Measurements from ENCODE around the gene ZNF830. TPM values are rescaled to one million over a fixed set of nuclear protein-coding genes. Genes with fewer than 3 reads are reported as not detected.

Gene ZNF830
- total and polyA plus RNA-seq, 2 of the 13 experiments (the other 11 are each of a cell fraction or from before 2014, with no cell fraction given), result 6.1 to 19.0 TPM

- TF ChIP-seq NFATC3 (CRISPR knock-in tag; IDR thresholded peaks at IDR 0.05) (no peak), ZNF256 (CRISPR knock-in tag; conservative IDR thresholded peaks at IDR 0.05) (no peak), NR2F6 (IDR thresholded peaks at IDR 0.05) (no peak), NR2F6 (CRISPR knock-in tag; IDR thresholded peaks at IDR 0.05) (no peak), ZFAT (CRISPR knock-in tag; conservative IDR thresholded peaks at IDR 0.05) (no peak), EZH2 (conservative IDR thresholded peaks at IDR 0.05; ENCODE audit: low read depth, low read length) (no peak), ZNF414 (CRISPR knock-in tag; IDR thresholded peaks at IDR 0.05) (no peak), SSRP1 (CRISPR knock-in tag; IDR thresholded peaks at IDR 0.05) (0 out of 2 replicates have a peak, but pooled peaks have one; percentile 38), AKAP8 (CRISPR knock-in tag; IDR thresholded peaks at IDR 0.05) (no peak), FOXC1 (CRISPR knock-in tag; IDR thresholded peaks at IDR 0.05; ENCODE audit: borderline replicate concordance) (no peak), ZNF883 (CRISPR knock-in tag; IDR thresholded peaks at IDR 0.05; ENCODE audit: not compliant biosample characterization) (no peak), ZNF605 (CRISPR knock-in tag; IDR thresholded peaks at IDR 0.05) (no peak), NR2F1 (CRISPR knock-in tag; IDR thresholded peaks at IDR 0.05) (no peak), ZBTB38 (CRISPR knock-in tag; IDR thresholded peaks at IDR 0.05) (no peak), ZNF205 (CRISPR knock-in tag; IDR thresholded peaks at IDR 0.05) (peak; percentile 60; the same call in 1 of the 2 replicates), POLR2A (IDR thresholded peaks at IDR 0.05; ENCODE audit: insufficient read depth in 1 of 2, low read depth in 2 of 2, low read length in 2 of 2) (no peak), MEIS1 (CRISPR knock-in tag; IDR thresholded peaks at IDR 0.05; ENCODE audit: borderline replicate concordance) (no peak), ZNF720 (CRISPR knock-in tag; IDR thresholded peaks at IDR 0.05) (no peak), NFIB (CRISPR knock-in tag; IDR thresholded peaks at IDR 0.05; ENCODE audit: borderline replicate concordance) (no peak), NRL (CRISPR knock-in tag; IDR thresholded peaks at IDR 0.05; ENCODE audit: borderline replicate concordance) (no peak)
- TF ChIP-seq, protein P1, sequence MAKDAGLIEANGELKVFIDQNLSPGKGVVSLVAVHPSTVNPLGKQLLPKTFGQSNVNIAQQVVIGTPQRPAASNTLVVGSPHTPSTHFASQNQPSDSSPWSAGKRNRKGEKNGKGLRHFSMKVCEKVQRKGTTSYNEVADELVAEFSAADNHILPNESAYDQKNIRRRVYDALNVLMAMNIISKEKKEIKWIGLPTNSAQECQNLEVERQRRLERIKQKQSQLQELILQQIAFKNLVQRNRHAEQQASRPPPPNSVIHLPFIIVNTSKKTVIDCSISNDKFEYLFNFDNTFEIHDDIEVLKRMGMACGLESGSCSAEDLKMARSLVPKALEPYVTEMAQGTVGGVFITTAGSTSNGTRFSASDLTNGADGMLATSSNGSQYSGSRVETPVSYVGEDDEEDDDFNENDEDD (CRISPR knock-in tag; IDR thresholded peaks at IDR 0.05; ENCODE audit: borderline replicate concordance), result no peak
- TF ChIP-seq, protein P2, sequence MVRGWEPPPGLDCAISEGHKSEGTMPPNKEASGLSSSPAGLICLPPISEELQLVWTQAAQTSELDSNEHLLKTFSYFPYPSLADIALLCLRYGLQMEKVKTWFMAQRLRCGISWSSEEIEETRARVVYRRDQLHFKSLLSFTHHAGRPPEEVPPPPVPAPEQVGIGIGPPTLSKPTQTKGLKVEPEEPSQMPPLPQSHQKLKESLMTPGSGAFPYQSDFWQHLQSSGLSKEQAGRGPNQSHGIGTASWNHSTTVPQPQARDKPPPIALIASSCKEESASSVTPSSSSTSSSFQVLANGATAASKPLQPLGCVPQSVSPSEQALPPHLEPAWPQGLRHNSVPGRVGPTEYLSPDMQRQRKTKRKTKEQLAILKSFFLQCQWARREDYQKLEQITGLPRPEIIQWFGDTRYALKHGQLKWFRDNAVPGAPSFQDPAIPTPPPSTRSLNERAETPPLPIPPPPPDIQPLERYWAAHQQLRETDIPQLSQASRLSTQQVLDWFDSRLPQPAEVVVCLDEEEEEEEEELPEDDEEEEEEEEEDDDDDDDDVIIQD (CRISPR knock-in tag; IDR thresholded peaks at IDR 0.05; ENCODE audit: low read depth), result no peak
- TF ChIP-seq, protein P3, sequence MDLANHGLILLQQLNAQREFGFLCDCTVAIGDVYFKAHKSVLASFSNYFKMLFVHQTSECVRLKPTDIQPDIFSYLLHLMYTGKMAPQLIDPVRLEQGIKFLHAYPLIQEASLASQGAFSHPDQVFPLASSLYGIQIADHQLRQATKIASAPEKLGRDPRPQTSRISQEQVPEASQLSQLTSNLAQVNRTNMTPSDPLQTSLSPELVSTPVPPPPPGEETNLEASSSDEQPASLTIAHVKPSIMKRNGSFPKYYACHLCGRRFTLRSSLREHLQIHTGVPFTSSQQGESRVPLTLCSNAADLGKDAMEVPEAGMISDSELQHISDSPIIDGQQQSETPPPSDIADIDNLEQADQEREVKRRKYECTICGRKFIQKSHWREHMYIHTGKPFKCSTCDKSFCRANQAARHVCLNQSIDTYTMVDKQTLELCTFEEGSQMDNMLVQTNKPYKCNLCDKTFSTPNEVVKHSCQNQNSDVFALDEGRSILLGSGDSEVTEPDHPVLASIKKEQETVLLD (CRISPR knock-in tag; IDR thresholded peaks at IDR 0.05; ENCODE audit: low read depth), result no peak
- TF ChIP-seq, protein P4, sequence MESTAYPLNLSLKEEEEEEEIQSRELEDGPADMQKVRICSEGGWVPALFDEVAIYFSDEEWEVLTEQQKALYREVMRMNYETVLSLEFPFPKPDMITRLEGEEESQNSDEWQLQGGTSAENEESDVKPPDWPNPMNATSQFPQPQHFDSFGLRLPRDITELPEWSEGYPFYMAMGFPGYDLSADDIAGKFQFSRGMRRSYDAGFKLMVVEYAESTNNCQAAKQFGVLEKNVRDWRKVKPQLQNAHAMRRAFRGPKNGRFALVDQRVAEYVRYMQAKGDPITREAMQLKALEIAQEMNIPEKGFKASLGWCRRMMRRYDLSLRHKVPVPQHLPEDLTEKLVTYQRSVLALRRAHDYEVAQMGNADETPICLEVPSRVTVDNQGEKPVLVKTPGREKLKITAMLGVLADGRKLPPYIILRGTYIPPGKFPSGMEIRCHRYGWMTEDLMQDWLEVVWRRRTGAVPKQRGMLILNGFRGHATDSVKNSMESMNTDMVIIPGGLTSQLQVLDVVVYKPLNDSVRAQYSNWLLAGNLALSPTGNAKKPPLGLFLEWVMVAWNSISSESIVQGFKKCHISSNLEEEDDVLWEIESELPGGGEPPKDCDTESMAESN (CRISPR knock-in tag; conservative IDR thresholded peaks at IDR 0.05), result peak; percentile 93
Measured at GRCh38 chr17:34979650-34980352, 18.5 kb downstream of the ZNF830 start (continued).
